Endothelial cell of umbilical vein (primary cell): ENCODE data around the gene TMOD1. TPM values are rescaled to one million over a fixed set of nuclear protein-coding genes. Genes with fewer than 3 reads are reported as not detected.

Experiments
- BruUV-seq: library from RNA; stranded (reverse); fragments of 400-500 nt; replicated peaks from 2 replicates; lab custom pipeline; 2021; lab: Mats Ljungman, UMichigan
- CTCF ChIA-PET: fragments of 300-600, 350-600 bp; sonication (Branson Sonifier 250); formaldehyde crosslinking; loops from one replicate; lab custom pipeline; 2021; ENCODE audit warnings: antibody characterized with exemption, inconsistent platforms; lab: Charles Lee
- POLR2A ChIA-PET: fragments of 300-600, 350-600 bp; sonication (Branson Sonifier 250); formaldehyde crosslinking; loops from one replicate; lab custom pipeline; 2021; ENCODE audit warnings: antibody characterized with exemption, inconsistent platforms; lab: Charles Lee
- DNase-seq: peaks from one replicate; pipeline ENCODE4 v3.0.0-alpha.2; 2011; ENCODE audit warnings: low read depth, low spot score
- FAIRE-seq: peaks from 2 replicates; lab custom pipeline; 2011; peaks lifted over from hg19 to GRCh38; lab: Jason Lieb, UNC
- H2AFZ ChIP-seq: 2 replicates; pipeline ENCODE4 v1.6.0; 2012; ENCODE audit warnings: low read depth, low read length, control low read depth, inconsistent platforms
- H3K27ac ChIP-seq: 2 replicates; pipeline ENCODE4 v1.5.1; 2011; ENCODE audit warnings: low read depth, mild to moderate bottlenecking, control low read depth, low read length, moderate library complexity; ENCODE audit not compliant: insufficient read depth
- H3K27me3 ChIP-seq, 2 experiments: 2 replicates each; pipeline versions ENCODE4 v1.6.0 to v1.6.1; 2011; ENCODE audit warnings: low read length in 2 of 2, mixed read lengths in 1 of 2; ENCODE audit not compliant: control insufficient read depth in 2 of 2, insufficient read depth in 2 of 2
- H3K36me3 ChIP-seq, 2 experiments: 2 replicates in 1 of 2; 3 replicates in 1 of 2; pipeline ENCODE4 v1.5.1; 2011; ENCODE audit warnings: low read length in 2 of 2, mild to moderate bottlenecking in 1 of 2, moderate library complexity in 1 of 2; ENCODE audit not compliant: control insufficient read depth in 2 of 2, insufficient read depth in 2 of 2; ENCODE audit errors: extremely low read depth in 1 of 2
- H3K4me1 ChIP-seq: 3 replicates; pipeline ENCODE4 v1.5.1; 2011; ENCODE audit warnings: mild to moderate bottlenecking, low read length; ENCODE audit not compliant: control insufficient read depth, insufficient read depth; ENCODE audit errors: extremely low read depth
- H3K4me2 ChIP-seq: 2 replicates; pipeline ENCODE4 v1.6.1; 2011; ENCODE audit warnings: low read length, control low read depth, mixed read lengths; ENCODE audit not compliant: insufficient read depth
- H3K4me3 ChIP-seq, 3 experiments: fragments of 200-600 bp in 1 of 3; sonication (generic), shearing (Covaris generic) in 1 of 3; replicated peaks in 1 of 3; 2 replicates each; pipeline ENCODE4 v1.5.1; 2011 to 2016; ENCODE audit warnings: control low read depth in 3 of 3, low read length in 3 of 3, mild to moderate bottlenecking in 2 of 3, inconsistent platforms in 1 of 3, low read depth in 1 of 3, moderate library complexity in 1 of 3; ENCODE audit not compliant: insufficient read depth in 1 of 3
- H3K79me2 ChIP-seq: 2 replicates; pipeline ENCODE4 v1.6.0; 2012; ENCODE audit warnings: low read length, inconsistent platforms; ENCODE audit not compliant: control insufficient read depth, insufficient read depth
- H3K9ac ChIP-seq: replicated peaks from 2 replicates; pipeline ENCODE3; 2011; ENCODE audit warnings: low read length, control low read depth; ENCODE audit not compliant: insufficient read depth; ENCODE audit errors: extremely low read depth
- H3K9me1 ChIP-seq: replicated peaks from 3 replicates; pipeline ENCODE4 v1.6.0; 2011; ENCODE audit warnings: mild to moderate bottlenecking, low read length; ENCODE audit not compliant: control insufficient read depth, insufficient read depth; ENCODE audit errors: extremely low read depth
- H3K9me3 ChIP-seq: replicated peaks from 2 replicates; pipeline ENCODE4 v1.5.1; 2012; ENCODE audit warnings: low read length, inconsistent platforms; ENCODE audit not compliant: control insufficient read depth, insufficient read depth
- H4K20me1 ChIP-seq: replicated peaks from 2 replicates; pipeline ENCODE3; 2011; ENCODE audit warnings: mild to moderate bottlenecking, low read length; ENCODE audit not compliant: control insufficient read depth, insufficient read depth; ENCODE audit errors: extremely low read depth
- FOS ChIP-seq: IDR thresholded peaks from 2 replicates; pipeline ENCODE4 v1.6.1; 2011; ENCODE audit warnings: mild to moderate bottlenecking, low read length, moderate library complexity, borderline replicate concordance; ENCODE audit not compliant: insufficient read depth
- GATA2 ChIP-seq: IDR thresholded peaks from 2 replicates; pipeline ENCODE4 v1.7.0; 2011; ENCODE audit warnings: low read depth, mild to moderate bottlenecking, moderate library complexity, mixed read lengths, low read length; ENCODE audit not compliant: insufficient read length, insufficient read depth
- JUN ChIP-seq: IDR thresholded peaks from 2 replicates; pipeline ENCODE4 v1.6.1; 2011; ENCODE audit warnings: borderline replicate concordance, low read depth; ENCODE audit not compliant: insufficient read length, insufficient read depth
- MAX ChIP-seq: IDR thresholded peaks from 2 replicates; pipeline ENCODE4 v1.6.1; 2011; ENCODE audit not compliant: insufficient read depth, insufficient read length
- MYC ChIP-seq: IDR thresholded peaks from one replicate; pipeline ENCODE4 v1.6.1; 2011; ENCODE audit warnings: mild to moderate bottlenecking, low read depth, low read length
- POLR2A ChIP-seq: IDR thresholded peaks from 2 replicates; pipeline ENCODE4 v1.6.1; 2012; ENCODE audit warnings: low read depth, mild to moderate bottlenecking, control low read depth, low read length
- POLR2AphosphoS5 ChIP-seq: IDR thresholded peaks from 2 replicates; pipeline ENCODE4 v1.6.1; 2012; ENCODE audit warnings: low read depth, mild to moderate bottlenecking, control low read depth, low read length, moderate library complexity; ENCODE audit not compliant: insufficient read depth
- dilution Hi-C: fragments of 300-500 bp; cut with MboI; formaldehyde crosslinking; loops from one replicate; pipeline ENCODE4 v1.15.0; 2019; ENCODE audit warnings: low sequenced_read_pairs; ENCODE audit not compliant: extremely low pct_ligation_motif_present
- intact Hi-C: fragments of 100-400 bp; cut with micrococcal nuclease; formaldehyde crosslinking; loops from one replicate; pipeline ENCODE4 v1.10.0; 2022
- polyA plus RNA-seq, 4 experiments: library from polyadenylated mRNA; depleted of rRNA in 3 of 4; stranded (reverse) in 3 of 4; unstranded in 1 of 4; fragments of >200 nt; gene quantifications; 2 replicates each; pipeline versions ENCODE4 v1.2.1 to v1.2.3, GENCODE V29; 2011 to 2012; ENCODE audit warnings: missing spikeins in 1 of 4
- total RNA-seq: library from RNA; stranded (reverse); gene quantifications from 2 replicates; pipeline ENCODE4 v1.2.3, GENCODE V29; 2021
- TF ChIP-seq, protein P1 (sequence below), 2 donors: IDR thresholded peaks; 1 replicate in 1 of 2; 2 replicates in 1 of 2; pipeline ENCODE4 v1.5.1; 2011; ENCODE audit warnings: low read length in 2 of 2, mild to moderate bottlenecking in 2 of 2, moderate library complexity in 2 of 2, control low read depth in 1 of 2, inconsistent platforms in 1 of 2, low read depth in 1 of 2; ENCODE audit not compliant: insufficient read depth in 1 of 2; ENCODE audit errors: extremely low read depth in 1 of 2

TMOD1 gene
- total and polyA plus RNA-seq, 2 donors (not counting 3 experiments of a cell fraction or from before 2014, with no cell fraction given), result 0.26 to 1.4 TPM

DNA sequence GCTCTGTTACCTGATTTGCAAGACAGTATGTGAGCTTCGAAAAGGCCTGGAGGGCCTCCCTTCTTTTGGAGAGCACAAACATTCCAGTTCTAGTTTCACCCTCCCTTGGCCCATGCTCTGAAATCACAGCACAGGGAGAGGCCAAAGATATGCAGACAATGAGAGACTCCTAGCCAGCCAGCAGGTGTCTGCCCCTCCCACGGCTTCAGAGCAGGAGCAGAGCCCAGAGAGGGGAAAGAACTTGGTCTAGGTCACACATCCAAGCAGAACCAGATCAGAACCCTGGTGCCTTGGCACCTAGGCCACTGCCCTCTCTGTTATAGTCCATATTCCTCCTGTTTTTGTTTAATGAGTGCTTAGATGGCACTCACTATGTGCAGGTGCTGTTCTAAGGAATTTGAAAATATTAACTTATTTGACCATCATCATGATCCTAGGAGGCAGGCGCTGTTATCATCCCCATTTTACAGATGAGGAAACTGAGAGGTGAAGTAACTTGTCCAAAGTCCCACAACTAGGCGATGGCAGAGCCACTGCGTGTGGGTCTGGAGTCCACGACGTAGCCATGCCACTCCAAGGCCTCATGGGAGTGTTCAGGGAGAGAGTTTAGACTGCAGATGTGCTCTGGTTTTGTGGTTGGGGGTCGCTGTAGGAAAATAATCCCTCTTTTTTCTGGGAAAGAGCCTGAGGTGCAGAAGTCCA is 27.2 kb downstream of the TMOD1 start:
- intact Hi-C loops, result no loop called here
- Histone ChIP-seq H3K27me3 (peaks cover 5 to 7% of the 10 kb centered on the region in 2 experiments), H3K9ac (no peak overlapping the region), H3K9me1 (no peaks in the 10 kb centered on the region), H3K36me3 (no peaks in the 10 kb centered on the region), H3K9me3 (no peaks in the 10 kb centered on the region), H3K27ac (no peak overlapping the region), H2AFZ (no peak overlapping the region), H3K79me2 (no peaks in the 10 kb centered on the region), H3K4me3 (no peak overlapping the region), H3K4me1 (no peaks in the 10 kb centered on the region), H4K20me1 (no peaks in the 10 kb centered on the region), H3K4me2 (no peak overlapping the region)
- no peak for TF ChIP-seq POLR2AphosphoS5
- TF ChIP-seq POLR2A, result no peak
- TF ChIP-seq FOS, result no peak
- no peak for TF ChIP-seq MAX
- TF ChIP-seq JUN, result no peak
- TF ChIP-seq, protein P1, sequence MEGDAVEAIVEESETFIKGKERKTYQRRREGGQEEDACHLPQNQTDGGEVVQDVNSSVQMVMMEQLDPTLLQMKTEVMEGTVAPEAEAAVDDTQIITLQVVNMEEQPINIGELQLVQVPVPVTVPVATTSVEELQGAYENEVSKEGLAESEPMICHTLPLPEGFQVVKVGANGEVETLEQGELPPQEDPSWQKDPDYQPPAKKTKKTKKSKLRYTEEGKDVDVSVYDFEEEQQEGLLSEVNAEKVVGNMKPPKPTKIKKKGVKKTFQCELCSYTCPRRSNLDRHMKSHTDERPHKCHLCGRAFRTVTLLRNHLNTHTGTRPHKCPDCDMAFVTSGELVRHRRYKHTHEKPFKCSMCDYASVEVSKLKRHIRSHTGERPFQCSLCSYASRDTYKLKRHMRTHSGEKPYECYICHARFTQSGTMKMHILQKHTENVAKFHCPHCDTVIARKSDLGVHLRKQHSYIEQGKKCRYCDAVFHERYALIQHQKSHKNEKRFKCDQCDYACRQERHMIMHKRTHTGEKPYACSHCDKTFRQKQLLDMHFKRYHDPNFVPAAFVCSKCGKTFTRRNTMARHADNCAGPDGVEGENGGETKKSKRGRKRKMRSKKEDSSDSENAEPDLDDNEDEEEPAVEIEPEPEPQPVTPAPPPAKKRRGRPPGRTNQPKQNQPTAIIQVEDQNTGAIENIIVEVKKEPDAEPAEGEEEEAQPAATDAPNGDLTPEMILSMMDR (IDR thresholded peaks at IDR 0.05; ENCODE audit: extremely low read depth in 1 of 2, insufficient read depth in 1 of 2, low read depth in 1 of 2, low read length in 2 of 2), result no peak
- no peak for TF ChIP-seq GATA2
- TF ChIP-seq MYC, result no peak
- dilution Hi-C loops, result no loop called here
- no TSS peak for BruUV-seq
- DNase-seq (no peak), FAIRE-seq (no peak)
- ChIA-PET CTCF (no interaction called here), POLR2A (no interaction called here)
